Measurements from ENCODE around the gene LENEP.

- TF ChIP-seq, protein P1, sequence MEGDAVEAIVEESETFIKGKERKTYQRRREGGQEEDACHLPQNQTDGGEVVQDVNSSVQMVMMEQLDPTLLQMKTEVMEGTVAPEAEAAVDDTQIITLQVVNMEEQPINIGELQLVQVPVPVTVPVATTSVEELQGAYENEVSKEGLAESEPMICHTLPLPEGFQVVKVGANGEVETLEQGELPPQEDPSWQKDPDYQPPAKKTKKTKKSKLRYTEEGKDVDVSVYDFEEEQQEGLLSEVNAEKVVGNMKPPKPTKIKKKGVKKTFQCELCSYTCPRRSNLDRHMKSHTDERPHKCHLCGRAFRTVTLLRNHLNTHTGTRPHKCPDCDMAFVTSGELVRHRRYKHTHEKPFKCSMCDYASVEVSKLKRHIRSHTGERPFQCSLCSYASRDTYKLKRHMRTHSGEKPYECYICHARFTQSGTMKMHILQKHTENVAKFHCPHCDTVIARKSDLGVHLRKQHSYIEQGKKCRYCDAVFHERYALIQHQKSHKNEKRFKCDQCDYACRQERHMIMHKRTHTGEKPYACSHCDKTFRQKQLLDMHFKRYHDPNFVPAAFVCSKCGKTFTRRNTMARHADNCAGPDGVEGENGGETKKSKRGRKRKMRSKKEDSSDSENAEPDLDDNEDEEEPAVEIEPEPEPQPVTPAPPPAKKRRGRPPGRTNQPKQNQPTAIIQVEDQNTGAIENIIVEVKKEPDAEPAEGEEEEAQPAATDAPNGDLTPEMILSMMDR (conservative IDR thresholded peaks at IDR 0.05), result no peak
- TF ChIP-seq EZH2 (IDR thresholded peaks at IDR 0.05; ENCODE audit: low read depth), result no peak
Observed at GRCh38 chr1:155007251-155007828, 14.0 kb downstream of the LENEP start.
